ENCODE measurements around the gene KCNE5.
"Not testable (repeated sequence)": the region's sequence is repeated elsewhere in the genome, so short reads cannot be mapped to it uniquely, and the experiment has no call there.

KCNE5 gene

GRCh38 chrX:109624641-109625616 is at the start of gene KCNE5:
TSS of gene KCNE5 (minus strand) at chrX:109625172. CDS start at chrX:109625020, 152 bp downstream.
- Histone ChIP-seq H3K9me3 (ENCODE audit: control insufficient read depth in 2 of 2, low read length in 2 of 2) (no peaks in the 10 kb centered on the region), H3K36me3 (ENCODE audit: control insufficient read depth in 2 of 2, insufficient read depth in 2 of 2, low read length in 2 of 2) (no peaks in the 10 kb centered on the region), H3K4me3 (ENCODE audit: low read length in 2 of 2) (peak within 1 kb of the TSS in 1 of 2 donors; percentile 47), H3K9ac (ENCODE audit: low read length in 2 of 2) (no peak within 1 kb of the TSS), H3K27ac (ENCODE audit: low read length) (no peak within 1 kb of the TSS), H3K4me1 (ENCODE audit: control insufficient read depth, insufficient read depth, low read length) (no peaks in the 10 kb centered on the region), H3K27me3 (ENCODE audit: control insufficient read depth in 1 of 2, insufficient read depth in 2 of 2, low read length in 2 of 2) (peaks cover 0 to 9% of the 10 kb centered on the region in 2 donors)

- H3K4me1 ChIP-seq (ENCODE audit: control insufficient read depth, insufficient read depth, low read length), result no peaks in the 10 kb centered on the region
- H3K9ac ChIP-seq (ENCODE audit: low read length in 2 of 2), result no peak overlapping the region
- no peaks in the 10 kb centered on the region for H3K27me3 ChIP-seq (ENCODE audit: control insufficient read depth in 1 of 2, insufficient read depth in 2 of 2, low read length in 2 of 2)
- H3K4me3 ChIP-seq (ENCODE audit: low read length in 2 of 2), result no peak overlapping the region
- no peak overlapping the region for H3K27ac ChIP-seq (ENCODE audit: low read length)
- H3K9me3 ChIP-seq (ENCODE audit: control insufficient read depth in 2 of 2, low read length in 2 of 2), result no peaks in the 10 kb centered on the region
- peaks cover 0 to 8% of the 10 kb centered on the region in 2 donors for H3K36me3 ChIP-seq (ENCODE audit: control insufficient read depth in 2 of 2, insufficient read depth in 2 of 2, low read length in 2 of 2)
These were observed 47.3 kb upstream of the KCNE5 start for GRCh38 chrX:109672239-109672638.

- not testable (repeated sequence) for H3K4me1 ChIP-seq (ENCODE audit: control insufficient read depth, insufficient read depth, low read length); H3K36me3 ChIP-seq (ENCODE audit: control insufficient read depth in 2 of 2, insufficient read depth in 2 of 2, low read length in 2 of 2); H3K27ac ChIP-seq (ENCODE audit: low read length); H3K9ac ChIP-seq (ENCODE audit: low read length in 2 of 2); H3K9me3 ChIP-seq (ENCODE audit: control insufficient read depth in 2 of 2, low read length in 2 of 2); H3K4me3 ChIP-seq (ENCODE audit: low read length in 2 of 2); H3K27me3 ChIP-seq (ENCODE audit: control insufficient read depth in 1 of 2, insufficient read depth in 2 of 2, low read length in 2 of 2)
These were observed 46.2 kb upstream of the KCNE5 start for GRCh38 chrX:109671170-109671569.

- H3K4me1 ChIP-seq (ENCODE audit: control insufficient read depth, insufficient read depth, low read length), result no peaks in the 10 kb centered on the region
- H3K9me3 ChIP-seq (ENCODE audit: control insufficient read depth in 2 of 2, low read length in 2 of 2), result no peaks in the 10 kb centered on the region
- H3K4me3 ChIP-seq (ENCODE audit: low read length in 2 of 2), result no peak overlapping the region
- no peak overlapping the region for H3K27ac ChIP-seq (ENCODE audit: low read length)
- no peak overlapping the region for H3K9ac ChIP-seq (ENCODE audit: low read length in 2 of 2)
- no peaks in the 10 kb centered on the region for H3K27me3 ChIP-seq (ENCODE audit: control insufficient read depth in 1 of 2, insufficient read depth in 2 of 2, low read length in 2 of 2)
- peaks cover 3 to 10% of the 10 kb centered on the region in 2 donors for H3K36me3 ChIP-seq (ENCODE audit: control insufficient read depth in 2 of 2, insufficient read depth in 2 of 2, low read length in 2 of 2)
These were observed 43.0 kb upstream of the KCNE5 start for GRCh38 chrX:109667986-109668385.

- Histone ChIP-seq H3K27me3 (ENCODE audit: control insufficient read depth in 1 of 2, insufficient read depth in 2 of 2, low read length in 2 of 2) (peaks cover 0 to 2% of the 10 kb centered on the region in 2 donors), H3K9me3 (ENCODE audit: control insufficient read depth in 2 of 2, low read length in 2 of 2) (no peaks in the 10 kb centered on the region), H3K36me3 (ENCODE audit: control insufficient read depth in 2 of 2, insufficient read depth in 2 of 2, low read length in 2 of 2) (peaks cover 4 to 15% of the 10 kb centered on the region in 2 donors), H3K4me3 (ENCODE audit: low read length in 2 of 2) (no peak overlapping the region), H3K9ac (ENCODE audit: low read length in 2 of 2) (no peak overlapping the region), H3K4me1 (ENCODE audit: control insufficient read depth, insufficient read depth, low read length) (no peaks in the 10 kb centered on the region), H3K27ac (ENCODE audit: low read length) (no peak overlapping the region)
These were observed 35.6 kb upstream of the KCNE5 start for GRCh38 chrX:109660435-109661143.

GRCh38 chrX:109658391-109658790 is 33.4 kb upstream of the KCNE5 start:
- H3K4me1 ChIP-seq (ENCODE audit: control insufficient read depth, insufficient read depth, low read length), result no peaks in the 10 kb centered on the region

GRCh38 chrX:109657364-109657763 is 32.4 kb upstream of the KCNE5 start:
- H3K9me3 ChIP-seq (ENCODE audit: control insufficient read depth in 2 of 2, low read length in 2 of 2); H3K4me3 ChIP-seq (ENCODE audit: low read length in 2 of 2); H3K27ac ChIP-seq (ENCODE audit: low read length); H3K9ac ChIP-seq (ENCODE audit: low read length in 2 of 2); H3K4me1 ChIP-seq (ENCODE audit: control insufficient read depth, insufficient read depth, low read length); H3K36me3 ChIP-seq (ENCODE audit: control insufficient read depth in 2 of 2, insufficient read depth in 2 of 2, low read length in 2 of 2); H3K27me3 ChIP-seq (ENCODE audit: control insufficient read depth in 1 of 2, insufficient read depth in 2 of 2, low read length in 2 of 2): not testable (repeated sequence)

More at GRCh38 chrX:109658391-109658790, 33.4 kb upstream of the KCNE5 start:
- peaks cover 0 to 2% of the 10 kb centered on the region in 2 donors for H3K27me3 ChIP-seq (ENCODE audit: control insufficient read depth in 1 of 2, insufficient read depth in 2 of 2, low read length in 2 of 2)
- no peak overlapping the region for H3K4me3 ChIP-seq (ENCODE audit: low read length in 2 of 2)
- H3K36me3 ChIP-seq (ENCODE audit: control insufficient read depth in 2 of 2, insufficient read depth in 2 of 2, low read length in 2 of 2), result peaks cover 4 to 7% of the 10 kb centered on the region in 2 donors
- H3K9me3 ChIP-seq (ENCODE audit: control insufficient read depth in 2 of 2, low read length in 2 of 2), result no peaks in the 10 kb centered on the region
- H3K27ac ChIP-seq (ENCODE audit: low read length), result no peak overlapping the region
- no peak overlapping the region for H3K9ac ChIP-seq (ENCODE audit: low read length in 2 of 2)

- no peaks in the 10 kb centered on the region for H3K4me1 ChIP-seq (ENCODE audit: control insufficient read depth, insufficient read depth, low read length)
- no peaks in the 10 kb centered on the region for H3K9me3 ChIP-seq (ENCODE audit: control insufficient read depth in 2 of 2, low read length in 2 of 2)
- peaks cover 0 to 2% of the 10 kb centered on the region in 2 donors for H3K27me3 ChIP-seq (ENCODE audit: control insufficient read depth in 1 of 2, insufficient read depth in 2 of 2, low read length in 2 of 2)
- H3K9ac ChIP-seq (ENCODE audit: low read length in 2 of 2), result no peak overlapping the region
- no peak overlapping the region for H3K4me3 ChIP-seq (ENCODE audit: low read length in 2 of 2)
- H3K36me3 ChIP-seq (ENCODE audit: control insufficient read depth in 2 of 2, insufficient read depth in 2 of 2, low read length in 2 of 2), result peaks cover 0 to 4% of the 10 kb centered on the region in 2 donors
- H3K27ac ChIP-seq (ENCODE audit: low read length), result no peak overlapping the region
These were observed 31.8 kb upstream of the KCNE5 start for GRCh38 chrX:109656774-109657173.

GRCh38 chrX:109655502-109656201 is 30.7 kb upstream of the KCNE5 start:
- Histone ChIP-seq H3K27me3 (ENCODE audit: control insufficient read depth in 1 of 2, insufficient read depth in 2 of 2, low read length in 2 of 2) (peaks cover 0 to 2% of the 10 kb centered on the region in 2 donors), H3K27ac (ENCODE audit: low read length) (no peak overlapping the region), H3K4me3 (ENCODE audit: low read length in 2 of 2) (no peak overlapping the region), H3K9ac (ENCODE audit: low read length in 2 of 2) (no peak overlapping the region), H3K9me3 (ENCODE audit: control insufficient read depth in 2 of 2, low read length in 2 of 2) (no peaks in the 10 kb centered on the region), H3K4me1 (ENCODE audit: control insufficient read depth, insufficient read depth, low read length) (no peaks in the 10 kb centered on the region), H3K36me3 (ENCODE audit: control insufficient read depth in 2 of 2, insufficient read depth in 2 of 2, low read length in 2 of 2) (peaks cover 0 to 4% of the 10 kb centered on the region in 2 donors)

GRCh38 chrX:109654516-109655109 is 29.6 kb upstream of the KCNE5 start:
- Histone ChIP-seq H3K4me1 (ENCODE audit: control insufficient read depth, insufficient read depth, low read length) (no peaks in the 10 kb centered on the region), H3K27me3 (ENCODE audit: control insufficient read depth in 1 of 2, insufficient read depth in 2 of 2, low read length in 2 of 2) (peaks cover 0 to 2% of the 10 kb centered on the region in 2 donors), H3K9me3 (ENCODE audit: control insufficient read depth in 2 of 2, low read length in 2 of 2) (no peaks in the 10 kb centered on the region), H3K27ac (ENCODE audit: low read length) (no peak overlapping the region), H3K36me3 (ENCODE audit: control insufficient read depth in 2 of 2, insufficient read depth in 2 of 2, low read length in 2 of 2) (peaks cover 0 to 4% of the 10 kb centered on the region in 2 donors), H3K4me3 (ENCODE audit: low read length in 2 of 2) (no peak overlapping the region), H3K9ac (ENCODE audit: low read length in 2 of 2) (no peak overlapping the region)

Data from stomach smooth muscle (tissue), 2 donors.